ENCODE measurements around the gene LTBR. TPM values are rescaled to one million over a fixed set of nuclear protein-coding genes. Genes with fewer than 3 reads are reported as not detected.
"Not testable (repeated sequence)": the region's sequence is repeated elsewhere in the genome, so short reads cannot be mapped to it uniquely, and the experiment has no call there.

The LTBR gene
- 0.40 TPM for polyA plus RNA-seq (2012; ENCODE audit: missing spikeins)

- no peak for DNase-seq (ENCODE audit: insufficient read length)
- TF ChIP-seq POLR2AphosphoS5 (IDR thresholded peaks at IDR 0.05; ENCODE audit: low read depth, low read length), result no peak
- no peak for TF ChIP-seq POLR2A (IDR thresholded peaks at IDR 0.05; ENCODE audit: low read depth, low read length)
- TF ChIP-seq TAF1 (IDR thresholded peaks at IDR 0.05; ENCODE audit: borderline replicate concordance, low read depth, low read length), result no peak
- FAIRE-seq, result no peak
Measured at GRCh38 chr12:6383572-6384498, at the start of gene LTBR. Gene LTBR (plus strand): TSS chr12:6384162. CDS start chr12:6384359, 197 bp downstream.

- DNase-seq (ENCODE audit: insufficient read length), result no peak
- FAIRE-seq, result no peak
- TF ChIP-seq POLR2A (IDR thresholded peaks at IDR 0.05; ENCODE audit: low read depth, low read length) (no peak), POLR2AphosphoS5 (IDR thresholded peaks at IDR 0.05; ENCODE audit: low read depth, low read length) (no peak), TAF1 (IDR thresholded peaks at IDR 0.05; ENCODE audit: borderline replicate concordance, low read depth, low read length) (no peak)
Measured at GRCh38 chr12:6334359-6334758, 49.6 kb upstream of the LTBR start.

DNA sequence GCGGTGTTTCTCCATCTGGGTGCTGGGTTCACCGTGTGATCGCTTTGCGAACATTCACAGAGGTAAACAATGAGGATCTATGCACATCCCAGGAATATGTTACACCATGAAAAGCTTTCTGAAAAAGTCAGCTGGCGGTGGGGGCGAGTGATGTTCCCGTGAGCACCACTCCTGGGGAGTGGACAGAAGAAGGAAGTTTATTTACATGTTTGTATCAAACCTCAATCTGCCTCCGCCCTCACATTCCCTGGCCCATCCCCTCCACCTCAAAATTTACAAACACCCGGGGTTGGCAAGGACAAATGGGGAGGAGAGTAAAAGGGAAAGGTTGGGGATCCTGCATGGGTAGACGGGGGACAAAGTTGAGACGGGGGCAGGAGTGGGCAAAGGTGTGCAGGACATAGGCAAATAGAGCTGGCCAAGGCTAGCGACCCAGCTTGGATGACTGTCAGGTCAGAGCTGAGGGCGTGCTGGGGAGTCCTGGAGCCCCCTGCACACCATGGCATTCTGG lies 49.0 kb upstream of the LTBR start:
- DNase-seq (ENCODE audit: insufficient read length), result no peak
- FAIRE-seq, result no peak
- TF ChIP-seq POLR2AphosphoS5 (IDR thresholded peaks at IDR 0.05; ENCODE audit: low read depth, low read length) (no peak), TAF1 (IDR thresholded peaks at IDR 0.05; ENCODE audit: borderline replicate concordance, low read depth, low read length) (no peak), POLR2A (IDR thresholded peaks at IDR 0.05; ENCODE audit: low read depth, low read length) (no peak)

DNA sequence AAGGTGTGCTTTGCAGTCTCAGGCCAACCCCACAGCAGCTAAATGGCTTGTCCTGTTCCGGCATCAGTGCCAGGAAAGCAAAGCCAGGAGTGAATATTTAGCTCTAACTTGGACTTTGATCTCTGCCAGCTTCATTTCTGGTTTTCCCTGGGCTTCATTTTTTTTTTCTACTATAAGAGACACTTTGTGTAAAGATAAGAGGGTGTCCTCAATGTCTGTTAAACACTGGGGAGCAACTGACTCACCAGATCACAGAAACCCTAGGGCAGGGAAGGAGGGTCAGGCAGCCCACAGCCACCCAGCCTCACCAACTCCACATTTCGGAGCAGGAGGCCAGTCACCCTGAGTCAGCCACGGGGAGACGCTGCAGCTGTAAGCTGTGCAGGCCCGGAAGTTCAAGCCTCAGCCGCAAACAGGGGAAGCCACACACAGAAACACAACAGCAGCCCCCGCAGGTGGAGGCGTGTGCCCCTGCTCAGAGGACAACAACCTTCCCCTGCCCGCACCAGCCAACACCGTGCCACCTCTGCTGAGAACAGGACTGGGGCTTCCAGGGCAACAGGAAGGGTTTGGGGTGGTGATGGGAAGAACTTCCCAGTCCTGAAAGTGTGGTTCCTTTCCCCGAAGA lies 48.4 kb upstream of the LTBR start:
- TF ChIP-seq TAF1 (IDR thresholded peaks at IDR 0.05; ENCODE audit: borderline replicate concordance, low read depth, low read length), result peak; percentile 45; the same call in 1 of the 2 replicates
- no peak for TF ChIP-seq POLR2AphosphoS5 (IDR thresholded peaks at IDR 0.05; ENCODE audit: low read depth, low read length)
- peak; percentile 50; the same call in 1 of the 2 replicates for TF ChIP-seq POLR2A (IDR thresholded peaks at IDR 0.05; ENCODE audit: low read depth, low read length)
- DNase-seq (ENCODE audit: insufficient read length), result peak; percentile 94
- FAIRE-seq, result peak; percentile 90

DNA sequence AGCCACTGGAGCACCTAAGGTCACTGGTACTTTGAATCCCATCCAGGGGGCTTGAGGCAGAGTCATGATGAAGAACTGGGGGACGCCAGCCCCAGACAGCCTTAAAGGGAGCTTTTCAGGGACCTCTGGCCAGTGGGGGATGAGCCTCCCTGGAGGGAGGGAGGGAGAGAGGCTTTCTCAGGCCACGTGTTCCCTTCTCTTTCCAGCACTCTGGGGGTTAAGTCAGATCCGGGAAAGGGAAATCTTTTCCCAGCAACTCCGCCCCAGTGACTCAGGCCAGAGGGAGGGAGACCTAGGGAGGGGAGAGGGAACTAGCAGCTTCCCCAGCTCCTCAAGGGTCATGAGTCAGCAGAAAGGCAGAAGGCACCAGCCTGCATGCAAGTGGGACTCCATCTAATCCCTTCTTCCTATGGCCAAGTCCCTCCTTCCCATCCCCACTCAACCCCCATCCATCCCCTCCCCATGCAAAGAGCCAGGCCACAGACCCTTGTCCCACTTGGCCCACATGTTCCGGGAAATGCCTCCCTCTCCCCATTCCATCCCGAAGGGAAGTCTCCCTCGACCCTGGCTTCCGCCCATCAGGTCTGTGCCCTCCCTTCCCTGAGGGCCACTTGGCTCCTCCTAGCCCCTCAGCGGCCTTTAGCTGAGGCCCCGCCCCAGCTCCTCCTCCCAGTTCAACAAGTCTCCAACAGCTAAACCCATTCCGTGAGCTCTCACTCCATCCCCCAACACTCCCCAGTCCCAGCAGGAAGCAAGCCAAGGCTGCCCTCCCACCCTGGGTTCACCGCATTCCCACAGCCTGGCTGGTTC lies 47.7 kb upstream of the LTBR start:
- TF ChIP-seq POLR2AphosphoS5 (IDR thresholded peaks at IDR 0.05; ENCODE audit: low read depth, low read length), result no peak
- no peak for TF ChIP-seq POLR2A (IDR thresholded peaks at IDR 0.05; ENCODE audit: low read depth, low read length)
- TF ChIP-seq TAF1 (IDR thresholded peaks at IDR 0.05; ENCODE audit: borderline replicate concordance, low read depth, low read length), result no peak
- DNase-seq (ENCODE audit: insufficient read length) (no peak), FAIRE-seq (peak; percentile 72)

DNA sequence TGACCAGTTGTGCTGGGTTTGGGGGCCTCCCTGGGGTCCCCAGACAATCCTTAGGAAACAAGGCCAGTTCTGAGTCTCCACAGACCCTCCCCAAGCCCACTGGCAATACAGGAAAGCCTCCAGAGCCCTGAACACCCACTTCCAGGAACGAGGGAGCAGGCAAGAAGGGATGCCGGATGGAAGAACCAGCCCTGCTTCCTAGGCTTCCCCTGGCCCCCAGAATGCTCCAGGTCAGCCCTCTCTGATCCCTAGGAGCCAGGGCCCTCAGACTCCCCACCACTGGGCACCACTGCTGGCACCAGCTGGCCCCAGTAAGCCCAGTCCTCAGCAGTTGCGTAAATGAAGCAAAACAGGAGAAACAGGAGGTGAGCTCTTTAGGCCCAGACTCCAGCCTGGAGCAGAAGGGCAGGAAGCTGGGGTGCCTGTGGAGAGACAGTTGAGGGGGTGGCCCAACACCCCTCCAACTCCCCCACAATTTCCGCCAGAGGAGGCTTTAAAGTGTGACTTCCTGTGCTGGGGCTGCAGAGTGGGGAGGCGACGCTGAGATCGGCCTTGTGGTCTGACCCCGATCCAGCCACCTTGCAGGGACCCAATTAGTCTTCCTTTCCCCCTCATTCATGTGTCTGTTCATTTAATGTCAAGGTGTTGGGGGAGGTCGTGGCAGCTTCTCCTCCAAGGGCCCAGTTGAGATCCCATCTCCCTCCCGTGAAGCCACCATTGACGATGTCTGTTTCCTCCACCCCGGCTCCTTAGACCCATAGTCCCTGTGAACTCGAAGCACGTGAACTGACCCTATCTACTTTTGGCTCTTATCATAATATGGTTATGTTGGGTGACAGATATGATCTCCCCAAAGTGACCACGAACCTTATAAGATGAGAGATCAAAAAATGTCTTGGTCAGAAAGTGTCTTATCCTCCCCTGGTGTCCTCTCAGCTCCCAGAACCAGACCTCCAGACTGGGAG lies 46.8 kb upstream of the LTBR start:
- TF ChIP-seq TAF1 (IDR thresholded peaks at IDR 0.05; ENCODE audit: borderline replicate concordance, low read depth, low read length), result no peak
- TF ChIP-seq POLR2AphosphoS5 (IDR thresholded peaks at IDR 0.05; ENCODE audit: low read depth, low read length), result no peak
- TF ChIP-seq POLR2A (IDR thresholded peaks at IDR 0.05; ENCODE audit: low read depth, low read length), result no peak
- DNase-seq (ENCODE audit: insufficient read length) (no peak), FAIRE-seq (no peak)

DNA sequence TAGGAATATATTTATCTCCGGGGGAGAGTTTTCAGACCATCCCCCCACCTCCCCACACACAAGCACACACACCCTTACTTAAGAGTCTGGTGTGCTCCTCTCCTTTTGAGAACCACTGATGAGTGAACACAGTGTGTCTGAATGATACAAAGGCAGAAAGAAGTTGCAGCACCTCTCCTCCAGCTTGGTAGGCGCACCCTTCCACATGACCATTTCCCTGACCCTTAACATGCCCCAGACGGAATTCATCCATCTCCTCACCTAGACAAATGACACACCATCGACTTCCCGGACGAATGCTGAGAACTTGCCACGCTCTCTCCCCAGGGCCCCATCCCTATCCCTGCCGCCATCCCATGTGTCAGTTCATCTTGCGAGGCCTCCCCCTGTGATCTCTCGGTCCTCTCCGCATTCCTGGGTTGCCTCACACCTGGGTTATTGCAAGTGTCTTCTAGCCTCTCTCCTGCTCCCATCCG lies 46.0 kb upstream of the LTBR start:
- DNase-seq (ENCODE audit: insufficient read length) (no peak), FAIRE-seq (no peak)
- no peak for TF ChIP-seq TAF1 (IDR thresholded peaks at IDR 0.05; ENCODE audit: borderline replicate concordance, low read depth, low read length)
- no peak for TF ChIP-seq POLR2AphosphoS5 (IDR thresholded peaks at IDR 0.05; ENCODE audit: low read depth, low read length)
- TF ChIP-seq POLR2A (IDR thresholded peaks at IDR 0.05; ENCODE audit: low read depth, low read length), result no peak

GRCh38 chr12:6338536-6338935 lies 45.4 kb upstream of the LTBR start:
- not testable (repeated sequence) for FAIRE-seq; DNase-seq (ENCODE audit: insufficient read length)

DNA sequence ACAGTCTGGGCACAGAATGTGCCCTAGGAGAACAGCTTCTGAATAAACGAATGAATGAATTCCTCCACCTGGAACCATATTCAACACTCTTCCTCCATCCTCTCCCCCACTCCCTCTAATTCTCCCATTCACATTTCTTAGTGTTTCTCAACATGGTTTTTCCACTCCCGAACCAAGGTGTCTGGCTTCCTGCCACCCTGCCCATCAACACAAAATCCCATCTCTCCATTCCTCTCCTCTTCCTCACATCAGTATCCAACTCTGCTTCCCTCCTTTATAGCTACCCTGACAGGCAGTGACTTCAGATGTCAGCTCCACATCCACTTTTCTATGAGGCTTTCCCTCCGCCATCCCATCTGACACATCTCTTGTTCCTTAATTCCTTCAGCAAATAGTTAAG lies 45.0 kb upstream of the LTBR start:
- TF ChIP-seq POLR2A (IDR thresholded peaks at IDR 0.05; ENCODE audit: low read depth, low read length) (no peak), POLR2AphosphoS5 (IDR thresholded peaks at IDR 0.05; ENCODE audit: low read depth, low read length) (no peak), TAF1 (IDR thresholded peaks at IDR 0.05; ENCODE audit: borderline replicate concordance, low read depth, low read length) (no peak)
- DNase-seq (ENCODE audit: insufficient read length) (no peak), FAIRE-seq (no peak)

DNA sequence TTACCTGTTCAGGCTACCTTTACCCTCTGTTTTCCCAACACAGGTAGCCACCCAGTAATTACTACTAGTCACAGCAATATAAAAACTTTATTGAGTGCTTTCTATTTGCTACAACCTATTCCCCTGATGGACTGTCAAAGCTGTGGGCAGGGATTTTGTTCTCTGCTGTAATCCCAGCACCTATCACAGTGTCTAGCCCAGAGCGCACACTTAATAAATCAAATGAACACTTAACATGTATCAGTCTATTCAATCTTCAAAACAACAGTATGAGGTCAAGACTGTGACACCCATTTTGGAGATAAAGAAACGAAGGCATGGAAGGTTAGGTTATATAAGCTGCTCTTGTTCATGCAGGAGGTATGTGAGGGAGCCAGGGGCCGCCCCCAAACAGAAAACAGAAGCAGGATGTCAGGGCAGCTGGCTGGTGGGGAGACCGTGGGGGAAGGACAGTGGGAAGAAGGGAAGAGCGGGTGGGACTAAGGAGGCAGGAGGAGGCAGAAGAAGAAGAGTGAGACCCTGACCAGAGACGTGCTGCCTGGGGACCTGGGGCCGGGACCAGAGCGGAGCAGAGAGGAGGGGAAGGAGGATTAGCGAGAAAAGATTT lies 43.8 kb upstream of the LTBR start:
- no peak for FAIRE-seq
- TF ChIP-seq POLR2AphosphoS5 (IDR thresholded peaks at IDR 0.05; ENCODE audit: low read depth, low read length), result no peak
- TF ChIP-seq POLR2A (IDR thresholded peaks at IDR 0.05; ENCODE audit: low read depth, low read length), result no peak
- no peak for TF ChIP-seq TAF1 (IDR thresholded peaks at IDR 0.05; ENCODE audit: borderline replicate concordance, low read depth, low read length)

More for the DNA sequence above, 43.8 kb upstream of the LTBR start:
- DNase-seq (ENCODE audit: insufficient read length), result no peak

All from GM12892 (cell line).